HL-60 (cell line): Measurements from ENCODE around the gene TPGS2.

ENCODE experiments used
- CTCF ChIP-seq: IDR thresholded peaks from one replicate; pipeline ENCODE4 v1.5.1; 2011; ENCODE audit warnings: low read length, control low read depth, inconsistent platforms; ENCODE audit not compliant: insufficient read depth
- GABPA ChIP-seq: IDR thresholded peaks from 2 replicates; pipeline ENCODE4 v1.6.1; 2012; ENCODE audit warnings: low read depth
- POLR2AphosphoS5 ChIP-seq: IDR thresholded peaks from 2 replicates; pipeline ENCODE4 v1.6.1; 2012; ENCODE audit warnings: low read depth
- REST ChIP-seq: IDR thresholded peaks from 2 replicates; pipeline ENCODE4 v1.6.1; 2012; ENCODE audit warnings: low read depth; ENCODE audit not compliant: insufficient replicate concordance
- SPI1 ChIP-seq: IDR thresholded peaks from 2 replicates; pipeline ENCODE4 v1.6.1; 2012; ENCODE audit warnings: low read depth, mild to moderate bottlenecking, borderline replicate concordance

- TF ChIP-seq CTCF (no peak), GABPA (no peak), REST (no peak), POLR2AphosphoS5 (no peak), SPI1 (no peak)
Observed at GRCh38 chr18:36830158-36830495, 1.3 kb upstream of the TPGS2 start.
